Neural progenitor cell (in vitro differentiated cells): Measurements from ENCODE around the gene NOC3L. TPM values are rescaled to one million over a fixed set of nuclear protein-coding genes. Genes with fewer than 3 reads are reported as not detected.

ENCODE experiments used
- DNase-seq: peaks from one replicate; pipeline ENCODE4 v3.0.0-alpha.2; 2016; ENCODE audit warnings: low spot score
- H2AFZ ChIP-seq: fragments of 200-600 bp; sonication (generic); replicated peaks from 2 replicates; pipeline ENCODE4 v1.6.1; 2016; ENCODE audit warnings: antibody characterized with exemption
- H3F3A ChIP-seq: fragments of 200-600 bp; sonication (generic); 2 replicates; pipeline ENCODE4 v1.6.1; 2016; ENCODE audit warnings: antibody characterized with exemption, low read depth
- H3K27ac ChIP-seq: fragments of 200-600 bp; sonication (generic); 2 replicates; pipeline ENCODE4 v1.5.1; 2016; ENCODE audit warnings: mild to moderate bottlenecking
- H3K27me3 ChIP-seq: fragments of 200-600 bp; sonication (generic); 2 replicates; pipeline ENCODE4 v1.6.1; 2016; ENCODE audit warnings: mild to moderate bottlenecking, moderate library complexity
- H3K36me3 ChIP-seq: fragments of 200-600 bp; sonication (generic); 2 replicates; pipeline ENCODE4 v1.5.1; 2016
- H3K4me1 ChIP-seq: fragments of 200-600 bp; sonication (generic); 2 replicates; pipeline ENCODE4 v1.6.1; 2016; ENCODE audit warnings: mixed run types
- H3K4me2 ChIP-seq: fragments of 200-600 bp; sonication (generic); 2 replicates; pipeline ENCODE4 v1.6.1; 2016
- H3K4me3 ChIP-seq: fragments of 200-600 bp; sonication (generic); 2 replicates; pipeline ENCODE4 v1.5.1; 2016
- H3K79me2 ChIP-seq: fragments of 200-600 bp; sonication (generic); 2 replicates; pipeline ENCODE4 v1.6.1; 2016; ENCODE audit warnings: low read depth
- H3K9ac ChIP-seq: fragments of 200-600 bp; sonication (generic); 2 replicates; pipeline ENCODE4 v1.6.1; 2016
- H3K9me3 ChIP-seq: fragments of 200-600 bp; sonication (generic); 2 replicates; pipeline ENCODE4 v1.5.1; 2016; ENCODE audit warnings: low read depth
- H4K20me1 ChIP-seq: fragments of 200-600 bp; sonication (generic); 2 replicates; pipeline ENCODE4 v1.6.1; 2016; ENCODE audit warnings: low read depth
- H3K27ac Mint-ChIP-seq: 3 replicates; pipeline ENCODE4 v1.8.0; 2021; ENCODE audit warnings: mixed read lengths
- H3K27me3 Mint-ChIP-seq: 2 replicates; pipeline ENCODE4 v1.8.0; 2022; ENCODE audit warnings: low read depth, mild to moderate bottlenecking, inconsistent platforms, moderate library complexity, mixed read lengths; ENCODE audit not compliant: insufficient read depth
- H3K36me3 Mint-ChIP-seq: 3 replicates; pipeline ENCODE4 v1.8.0; 2021; ENCODE audit warnings: mixed read lengths
- H3K4me1 Mint-ChIP-seq: 3 replicates; pipeline ENCODE4 v1.8.0; 2021; ENCODE audit warnings: mixed read lengths
- H3K4me3 Mint-ChIP-seq: 3 replicates; pipeline ENCODE4 v1.8.0; 2021; ENCODE audit warnings: mild to moderate bottlenecking, moderate library complexity, mixed read lengths
- H3K9me3 Mint-ChIP-seq: 3 replicates; pipeline ENCODE4 v1.8.0; 2020; ENCODE audit warnings: mixed read lengths
- EZH2 ChIP-seq: fragments of 200-600 bp; sonication (generic); IDR thresholded peaks from 2 replicates; pipeline ENCODE4 v1.6.1; 2017; ENCODE audit warnings: antibody characterized with exemption, mild to moderate bottlenecking, moderate library complexity
- EZH2phosphoT487 ChIP-seq: fragments of 200-600 bp; sonication (generic); IDR thresholded peaks from 2 replicates; pipeline ENCODE4 v1.6.1; 2017; ENCODE audit warnings: antibody characterized with exemption
- total RNA-seq: library from RNA; depleted of rRNA; stranded (reverse); fragments of >200 nt; gene quantifications from 2 replicates; pipeline ENCODE4 v1.2.3, GENCODE V29; 2015; ENCODE audit warnings: low replicate concordance
- TF ChIP-seq, protein P1 (sequence below): fragments of 200-600 bp; sonication (generic); IDR thresholded peaks from 2 replicates; pipeline ENCODE4 v1.5.1; 2017; ENCODE audit warnings: antibody characterized with exemption, mild to moderate bottlenecking

The NOC3L gene
- total RNA-seq, 1 donor from 2014 or later, result 49.2 TPM

- Mint-ChIP-seq H3K4me3 (no peak overlapping the region), H3K9me3 (no peaks in the 10 kb centered on the region), H3K27me3 (no peaks in the 10 kb centered on the region), H3K4me1 (no peaks in the 10 kb centered on the region), H3K36me3 (peaks cover 17% of the 10 kb centered on the region), H3K27ac (no peak overlapping the region)
- Histone ChIP-seq H3K4me1 (no peaks in the 10 kb centered on the region), H4K20me1 (no peaks in the 10 kb centered on the region), H2AFZ (no peak overlapping the region), H3K27ac (no peak overlapping the region), H3K36me3 (peaks cover 40% of the 10 kb centered on the region), H3K27me3 (no peaks in the 10 kb centered on the region), H3K9me3 (no peaks in the 10 kb centered on the region), H3K9ac (no peak overlapping the region), H3K4me2 (no peak overlapping the region), H3K4me3 (no peak overlapping the region), H3F3A (no peaks in the 10 kb centered on the region), H3K79me2 (no peaks in the 10 kb centered on the region)
- no peak for DNase-seq
- TF ChIP-seq EZH2 (no peak), EZH2phosphoT487 (no peak)
- TF ChIP-seq, protein P1, sequence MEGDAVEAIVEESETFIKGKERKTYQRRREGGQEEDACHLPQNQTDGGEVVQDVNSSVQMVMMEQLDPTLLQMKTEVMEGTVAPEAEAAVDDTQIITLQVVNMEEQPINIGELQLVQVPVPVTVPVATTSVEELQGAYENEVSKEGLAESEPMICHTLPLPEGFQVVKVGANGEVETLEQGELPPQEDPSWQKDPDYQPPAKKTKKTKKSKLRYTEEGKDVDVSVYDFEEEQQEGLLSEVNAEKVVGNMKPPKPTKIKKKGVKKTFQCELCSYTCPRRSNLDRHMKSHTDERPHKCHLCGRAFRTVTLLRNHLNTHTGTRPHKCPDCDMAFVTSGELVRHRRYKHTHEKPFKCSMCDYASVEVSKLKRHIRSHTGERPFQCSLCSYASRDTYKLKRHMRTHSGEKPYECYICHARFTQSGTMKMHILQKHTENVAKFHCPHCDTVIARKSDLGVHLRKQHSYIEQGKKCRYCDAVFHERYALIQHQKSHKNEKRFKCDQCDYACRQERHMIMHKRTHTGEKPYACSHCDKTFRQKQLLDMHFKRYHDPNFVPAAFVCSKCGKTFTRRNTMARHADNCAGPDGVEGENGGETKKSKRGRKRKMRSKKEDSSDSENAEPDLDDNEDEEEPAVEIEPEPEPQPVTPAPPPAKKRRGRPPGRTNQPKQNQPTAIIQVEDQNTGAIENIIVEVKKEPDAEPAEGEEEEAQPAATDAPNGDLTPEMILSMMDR, result no peak
Observed at GRCh38 chr10:94344522-94345122, 18.1 kb downstream of the NOC3L start.

DNA sequence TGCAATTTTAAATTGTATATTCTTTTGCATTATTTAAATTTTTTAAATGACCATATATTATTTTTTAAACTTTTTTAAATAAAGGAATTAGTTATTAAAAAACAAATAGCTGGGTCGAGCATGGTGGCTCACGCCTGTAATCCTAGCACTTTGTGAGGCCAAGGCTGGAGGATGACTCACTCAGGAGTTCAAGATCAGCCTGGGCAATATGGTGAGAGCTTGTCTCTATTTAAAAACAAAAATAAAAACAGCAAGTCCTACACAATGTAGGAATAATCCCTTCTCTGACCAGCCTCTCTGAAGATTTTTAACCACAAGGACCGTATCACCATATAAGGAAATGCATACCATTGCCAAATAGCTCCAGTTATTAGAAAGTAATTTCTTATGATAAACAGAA is 19.6 kb downstream of the NOC3L start:
- Histone ChIP-seq H3F3A (no peaks in the 10 kb centered on the region), H4K20me1 (no peaks in the 10 kb centered on the region), H3K36me3 (peaks cover 35% of the 10 kb centered on the region), H3K4me3 (no peak overlapping the region), H3K9ac (no peak overlapping the region), H3K9me3 (no peaks in the 10 kb centered on the region), H3K27me3 (no peaks in the 10 kb centered on the region), H2AFZ (no peak overlapping the region), H3K4me2 (no peak overlapping the region), H3K27ac (no peak overlapping the region), H3K4me1 (no peaks in the 10 kb centered on the region), H3K79me2 (no peaks in the 10 kb centered on the region)
- H3K36me3 Mint-ChIP-seq, result peaks cover 16% of the 10 kb centered on the region
- H3K27ac Mint-ChIP-seq, result no peak overlapping the region
- TF ChIP-seq EZH2, result no peak
- no peak for TF ChIP-seq EZH2phosphoT487
- TF ChIP-seq, protein P1, result no peak
- H3K4me3 Mint-ChIP-seq, result no peak overlapping the region
- H3K9me3 Mint-ChIP-seq, result no peaks in the 10 kb centered on the region
- no peaks in the 10 kb centered on the region for H3K27me3 Mint-ChIP-seq
- no peaks in the 10 kb centered on the region for H3K4me1 Mint-ChIP-seq
- DNase-seq, result no peak

- H3K4me3 Mint-ChIP-seq, result no peak overlapping the region
- H3K4me3 ChIP-seq, result no peak overlapping the region
- no peaks in the 10 kb centered on the region for H3K4me1 Mint-ChIP-seq
- no peak for TF ChIP-seq EZH2phosphoT487
- TF ChIP-seq, protein P1, result no peak
- no peak for TF ChIP-seq EZH2
- H3K79me2 ChIP-seq, result no peaks in the 10 kb centered on the region
- H3K4me1 ChIP-seq, result no peaks in the 10 kb centered on the region
- no peaks in the 10 kb centered on the region for H3K9me3 ChIP-seq
- H4K20me1 ChIP-seq, result no peaks in the 10 kb centered on the region
- H3K36me3 ChIP-seq, result peaks cover 19% of the 10 kb centered on the region
- no peak overlapping the region for H2AFZ ChIP-seq
- H3K27me3 ChIP-seq, result no peaks in the 10 kb centered on the region
- no peak overlapping the region for H3K4me2 ChIP-seq
- H3K27me3 Mint-ChIP-seq, result no peaks in the 10 kb centered on the region
- no peak overlapping the region for H3K27ac Mint-ChIP-seq
- DNase-seq, result no peak
- peaks cover 31% of the 10 kb centered on the region for H3K36me3 Mint-ChIP-seq
- no peaks in the 10 kb centered on the region for H3K9me3 Mint-ChIP-seq
- H3K9ac ChIP-seq, result no peak overlapping the region
- H3K27ac ChIP-seq, result no peak overlapping the region
- H3F3A ChIP-seq, result no peaks in the 10 kb centered on the region
Observed at GRCh38 chr10:94334857-94335256, 27.9 kb downstream of the NOC3L start.
